NB4 (cell line): ENCODE measurements around the gene GIMAP6.

ENCODE experiments used
- DNase-seq: peaks from one replicate; pipeline ENCODE4 v3.0.0; 2010; ENCODE audit warnings: low read depth
- H3K4me3 ChIP-seq: one replicate; pipeline ENCODE4 v1.5.1; 2011; ENCODE audit warnings: mild to moderate bottlenecking, low read depth, low read length, moderate library complexity
- CTCF ChIP-seq: IDR thresholded peaks from one replicate; pipeline ENCODE4 v1.5.1; 2012; ENCODE audit warnings: low read depth, low read length
- MAX ChIP-seq: IDR thresholded peaks from 2 replicates; pipeline ENCODE4 v1.6.1; 2011; ENCODE audit warnings: low read depth, low read length
- MYC ChIP-seq: IDR thresholded peaks from 2 replicates; pipeline ENCODE4 v1.6.1; 2011; ENCODE audit warnings: low read depth, low read length
- POLR2A ChIP-seq: IDR thresholded peaks from 2 replicates; pipeline ENCODE4 v1.6.1; 2011; ENCODE audit warnings: mild to moderate bottlenecking; ENCODE audit not compliant: insufficient read length; ENCODE audit errors: extremely low read depth

GIMAP6 gene

GRCh38 chr7:150657526-150657925, 25.3 kb upstream of the GIMAP6 start:
- no peak for TF ChIP-seq MYC
- TF ChIP-seq POLR2A = no peak
- TF ChIP-seq MAX = no peak
- no peak for TF ChIP-seq CTCF
- DNase-seq = no peak
- no peak overlapping the region for H3K4me3 ChIP-seq

GRCh38 chr7:150656047-150656446, 23.9 kb upstream of the GIMAP6 start:
- H3K4me3 ChIP-seq = no peak overlapping the region
- TF ChIP-seq CTCF (no peak), MYC (no peak), MAX (no peak), POLR2A (no peak)
- DNase-seq = no peak

GRCh38 chr7:150654692-150655091, 22.5 kb upstream of the GIMAP6 start:
- no peak for DNase-seq
- no peak overlapping the region for H3K4me3 ChIP-seq
- TF ChIP-seq POLR2A = no peak
- no peak for TF ChIP-seq CTCF
- TF ChIP-seq MYC = no peak
- no peak for TF ChIP-seq MAX

- TF ChIP-seq MAX = no peak
- no peak for TF ChIP-seq CTCF
- TF ChIP-seq POLR2A = no peak
- no peak for TF ChIP-seq MYC
- no peak for DNase-seq
- no peak overlapping the region for H3K4me3 ChIP-seq
These were observed 16.8 kb upstream of the GIMAP6 start for GRCh38 chr7:150649080-150649385.

- DNase-seq = no peak
- TF ChIP-seq POLR2A = no peak
- TF ChIP-seq MYC = no peak
- no peak for TF ChIP-seq CTCF
- no peak for TF ChIP-seq MAX
- no peak overlapping the region for H3K4me3 ChIP-seq
These were observed 16.3 kb upstream of the GIMAP6 start for GRCh38 chr7:150648353-150649079.
